ENCODE results near the gene FPR3.

- TF ChIP-seq ELK4 (IDR thresholded peaks at IDR 0.05; ENCODE audit: borderline replicate concordance, low read depth, low read length) = no peak
- no peak for TF ChIP-seq PATZ1 (tag by site-specific recombination; IDR thresholded peaks at IDR 0.05)
- no peak for TF ChIP-seq CTCF (tag by site-specific recombination; IDR thresholded peaks at IDR 0.05)
- no peak for TF ChIP-seq ZFP37 (tag by site-specific recombination; IDR thresholded peaks at IDR 0.05)
- TF ChIP-seq ZNF146 (tag by site-specific recombination; IDR thresholded peaks at IDR 0.05) = no peak
- no peak for TF ChIP-seq ZNF654 (tag by site-specific recombination; IDR thresholded peaks at IDR 0.05; ENCODE audit: low read depth)
- TF ChIP-seq ZNF239 (tag by site-specific recombination; IDR thresholded peaks at IDR 0.05) = no peak
These were observed 12.2 kb downstream of the FPR3 start for GRCh38 chr19:51807111-51807701.
